ENCODE results near the gene RRBP1.

- TF ChIP-seq CTCF (IDR thresholded peaks at IDR 0.05; ENCODE audit: low read length) (no peak), EZH2 (IDR thresholded peaks at IDR 0.05; ENCODE audit: borderline replicate concordance, low read length) (no peak)
Observed at GRCh38 chr20:17587148-17587547, 94.9 kb downstream of the RRBP1 start.

Data from OCI-LY1 (cell line).